Medulla oblongata (tissue), 1 donor: ENCODE results near the gene MIEF2.

Source experiments
- DNase-seq: peaks from one replicate; pipeline ENCODE4 v3.0.0-alpha.2; 2015; ENCODE audit errors: extremely low spot score

The MIEF2 gene

DNA sequence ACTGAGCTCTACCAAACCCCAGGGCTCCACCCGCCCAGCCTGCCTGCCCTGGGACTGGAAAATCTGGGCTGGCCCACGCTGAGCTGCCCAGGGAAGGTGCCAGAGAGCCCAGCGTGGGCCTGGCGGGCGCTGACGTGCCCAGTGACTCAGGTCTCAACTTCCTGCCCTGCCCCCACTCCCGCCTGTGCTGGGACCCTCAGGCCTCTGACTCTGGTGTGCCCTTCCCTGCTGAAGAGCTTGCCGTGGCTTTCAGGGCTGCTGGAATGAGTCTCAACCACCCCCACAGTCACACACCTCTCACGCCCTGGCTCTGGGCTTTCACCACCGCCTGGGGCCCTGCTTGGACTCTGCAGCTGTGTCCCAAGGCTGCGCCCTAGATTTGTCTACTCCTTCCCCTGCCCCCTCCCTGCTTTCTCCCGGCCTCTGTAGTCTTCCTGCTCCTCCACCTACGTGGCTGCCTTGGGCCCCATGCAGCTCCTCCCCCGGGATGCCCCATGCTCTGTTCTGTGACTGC is 24.7 kb upstream of the MIEF2 start:
- no peak for DNase-seq

- DNase-seq: no peak
These were observed 24.0 kb upstream of the MIEF2 start for GRCh38 chr17:18236494-18236893.

GRCh38 chr17:18237461-18237860 is 23.0 kb upstream of the MIEF2 start:
- DNase-seq: no peak

DNA sequence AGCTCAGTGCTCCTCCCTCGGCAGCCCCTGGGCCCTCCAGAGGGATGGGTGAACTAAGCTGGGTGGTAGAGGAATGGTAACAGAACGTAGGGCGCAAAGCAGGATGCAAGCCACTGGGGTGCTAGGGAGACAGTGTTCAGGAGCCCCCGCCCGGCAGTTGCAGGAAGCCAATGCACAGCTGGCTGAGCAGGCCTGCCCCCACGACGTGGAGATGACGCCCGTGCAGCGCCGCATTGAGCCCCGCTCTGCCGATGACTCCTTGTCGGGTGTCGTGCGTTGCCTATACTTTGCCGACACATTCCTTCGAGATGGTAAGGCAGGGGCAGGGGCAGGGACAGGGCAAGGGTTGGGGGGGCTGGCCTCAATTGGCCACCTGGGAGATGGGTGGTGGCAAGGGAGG is 22.2 kb upstream of the MIEF2 start:
- no peak for DNase-seq

- no peak for DNase-seq
These were observed 20.0 kb upstream of the MIEF2 start for GRCh38 chr17:18240449-18240848.

DNA sequence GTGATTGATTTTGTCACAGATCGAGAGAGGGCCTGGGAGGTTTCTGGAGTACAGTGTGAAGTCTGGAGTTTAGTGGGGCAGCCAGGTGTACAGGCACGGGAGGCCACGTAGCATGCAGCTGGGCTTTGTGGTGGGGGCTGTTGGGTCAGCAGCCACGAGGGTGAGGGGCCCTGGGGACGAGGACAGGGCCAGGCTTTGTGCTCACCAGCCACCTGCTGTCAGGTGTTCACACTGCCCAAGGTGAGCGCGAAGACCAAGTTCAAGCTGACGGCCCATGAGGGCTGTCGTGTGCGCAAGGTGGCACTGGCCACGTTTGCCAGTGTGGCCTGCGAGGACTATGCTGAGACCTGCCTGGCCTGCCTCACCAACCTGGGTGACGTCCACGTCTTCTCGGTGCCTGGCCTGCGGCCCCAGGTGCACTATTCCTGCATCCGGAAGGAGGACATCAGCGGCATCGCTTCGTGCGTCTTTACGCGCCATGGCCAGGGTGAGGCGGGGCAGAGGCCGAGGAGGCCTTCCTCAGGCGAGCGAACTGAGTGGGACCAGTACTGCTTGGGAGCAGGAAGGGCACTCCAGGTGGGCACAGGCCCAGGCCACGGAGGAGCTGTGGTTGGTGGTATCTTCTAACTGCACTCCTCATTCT is 19.1 kb upstream of the MIEF2 start:
- DNase-seq: no peak

- no peak for DNase-seq
These were observed 15.3 kb upstream of the MIEF2 start for GRCh38 chr17:18245038-18245776.

- DNase-seq: no peak
These were observed 14.2 kb upstream of the MIEF2 start for GRCh38 chr17:18246109-18246725.

GRCh38 chr17:18246880-18247612 is 13.4 kb upstream of the MIEF2 start:
- no peak for DNase-seq

GRCh38 chr17:18247613-18248001 is 12.9 kb upstream of the MIEF2 start:
- peak; percentile 39 for DNase-seq

DNA sequence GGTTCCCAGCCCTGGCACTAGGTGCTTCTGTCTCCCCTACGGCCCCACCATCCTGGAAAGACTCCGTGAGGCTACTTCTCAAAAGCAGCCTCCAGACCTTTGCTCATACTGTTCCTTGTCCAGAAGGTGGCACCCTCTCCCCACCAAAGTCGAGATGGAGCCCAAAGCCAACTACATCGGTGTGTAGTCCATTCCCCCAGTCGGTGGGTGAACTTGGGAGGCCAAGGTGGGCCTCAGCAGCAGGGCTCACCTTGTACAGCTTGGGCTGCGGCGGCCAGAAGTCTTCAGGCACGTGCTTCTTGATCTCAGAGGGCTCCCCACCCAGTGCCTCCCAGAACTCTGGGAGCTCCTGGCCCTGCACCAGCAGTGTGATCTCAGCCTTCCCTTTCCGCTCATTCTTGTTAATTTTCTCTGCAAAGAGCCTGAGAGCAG is 12.1 kb upstream of the MIEF2 start:
- peak; percentile 88 for DNase-seq

- no peak for DNase-seq
These were observed 11.7 kb upstream of the MIEF2 start for GRCh38 chr17:18248811-18249210.

DNA sequence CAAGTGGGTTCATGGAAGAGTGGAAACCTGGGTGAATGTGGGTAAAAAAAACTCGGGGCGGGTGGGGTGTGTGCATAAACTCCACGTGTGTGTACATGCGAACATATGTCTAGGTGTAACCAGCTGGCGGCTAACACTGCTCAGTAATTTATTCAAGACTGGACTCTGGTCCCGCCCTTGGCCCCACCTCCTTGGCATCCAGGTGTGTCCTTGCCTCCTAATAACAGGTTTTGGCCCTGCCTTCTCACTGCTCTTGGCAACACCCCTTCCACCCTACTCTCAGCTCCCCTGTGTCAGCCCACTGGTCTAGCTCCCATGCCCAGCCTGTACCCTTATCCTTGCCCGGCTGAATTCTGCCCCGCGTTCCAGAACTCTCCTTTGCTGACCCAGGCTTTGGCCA is 10.2 kb upstream of the MIEF2 start:
- DNase-seq: no peak

DNA sequence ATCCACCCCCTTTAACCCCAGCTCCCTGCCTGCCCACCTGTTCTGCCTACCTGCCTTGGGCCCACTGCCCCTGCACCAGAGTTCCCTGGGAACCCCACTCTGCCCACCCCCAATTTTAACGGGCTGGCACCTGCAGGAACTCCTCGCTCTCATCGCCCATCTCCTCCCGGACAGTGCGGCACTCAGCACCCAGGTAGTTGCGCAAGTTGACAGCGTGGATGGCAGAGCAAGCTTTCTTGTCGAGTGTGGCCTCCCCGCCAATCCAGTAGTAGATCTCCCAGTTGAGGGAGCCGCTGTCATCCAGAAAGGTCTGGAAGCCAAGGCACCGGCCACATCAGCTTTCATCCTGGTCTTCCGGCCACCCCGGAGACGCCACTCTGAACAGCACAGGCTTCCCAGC is 9.8 kb upstream of the MIEF2 start:
- no peak for DNase-seq

- no peak for DNase-seq
These were observed 9.3 kb upstream of the MIEF2 start for GRCh38 chr17:18251204-18251603.

- DNase-seq: no peak
These were observed 8.3 kb upstream of the MIEF2 start for GRCh38 chr17:18252160-18252559.

DNA sequence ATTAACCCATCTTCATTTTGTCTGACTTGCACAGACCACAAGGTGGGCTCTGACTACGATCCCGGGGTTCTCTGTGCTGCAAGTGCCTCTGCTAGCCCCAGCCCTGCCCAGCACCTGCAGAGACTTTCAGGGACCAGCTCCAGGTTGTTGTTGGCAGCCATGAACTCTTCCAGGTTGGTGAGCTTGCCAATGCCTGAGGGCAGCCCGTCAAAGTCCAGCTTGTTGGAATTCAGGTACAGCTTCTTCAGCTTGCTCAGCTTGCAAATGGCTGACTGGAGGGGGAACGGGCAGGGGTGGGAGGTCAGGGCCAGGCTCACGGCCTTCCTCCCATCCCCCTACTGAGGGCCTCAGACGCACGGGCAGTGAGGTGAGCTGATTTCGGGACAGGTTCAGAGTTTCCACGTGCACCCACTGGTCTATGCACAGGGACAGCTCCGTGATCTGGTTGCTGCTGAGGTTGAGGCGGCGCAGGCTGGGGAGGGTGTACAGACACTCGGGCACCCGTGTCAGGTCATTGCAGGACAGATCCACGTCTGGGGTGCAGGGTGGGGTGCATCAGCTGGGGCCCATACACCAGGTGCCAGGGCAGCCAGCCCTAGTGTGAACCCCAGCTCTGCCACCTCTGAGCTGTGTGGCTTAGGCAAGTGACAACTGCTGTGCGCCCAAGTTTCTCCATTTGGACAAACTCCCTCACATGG is 7.1 kb upstream of the MIEF2 start:
- no peak for DNase-seq

- DNase-seq: no peak
These were observed 6.3 kb upstream of the MIEF2 start for GRCh38 chr17:18253947-18254821.

GRCh38 chr17:18254888-18255649 is 5.4 kb upstream of the MIEF2 start:
- no peak for DNase-seq

DNA sequence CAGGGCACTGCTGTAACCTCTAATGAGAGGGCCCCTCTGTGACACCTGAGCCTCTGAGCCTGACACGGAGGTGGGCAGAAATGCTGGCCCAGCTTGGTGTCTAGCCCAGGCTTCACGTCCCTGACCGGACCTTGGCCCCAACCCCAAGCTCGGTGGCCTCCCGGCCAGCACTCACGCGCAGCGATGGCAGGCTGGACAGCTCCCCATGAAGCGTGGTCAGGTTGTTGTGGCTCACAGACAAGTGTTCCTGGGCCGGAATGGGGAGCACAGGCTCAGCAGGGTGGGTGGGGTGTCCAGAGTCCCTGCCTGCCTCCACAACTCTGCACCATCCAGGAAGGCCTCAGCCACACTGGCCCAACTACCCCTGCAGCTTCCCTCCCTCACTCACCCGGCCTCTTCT is 4.1 kb upstream of the MIEF2 start:
- no peak for DNase-seq
